ENCODE measurements around the gene SLFN12L. TPM values are rescaled to one million over a fixed set of nuclear protein-coding genes. Genes with fewer than 3 reads are reported as not detected.

SLFN12L gene
- total RNA-seq, 1 experiment from 2014 or later: not detected

- Histone ChIP-seq H2BK15ac (ENCODE audit: low read depth, low read length) (no peak overlapping the region), H4K8ac (replicated peaks; ENCODE audit: insufficient read length, low read depth, low read length) (no peak overlapping the region), H3K23ac (ENCODE audit: insufficient read length, low read depth, low read length) (no peak overlapping the region), H3K14ac (ENCODE audit: insufficient read depth, low read length) (no peak overlapping the region), H3K4me1 (ENCODE audit: insufficient read depth, low read length) (no peaks in the 10 kb centered on the region), H4K91ac (ENCODE audit: insufficient read length, low read depth, low read length) (no peak overlapping the region), H3K56ac (ENCODE audit: insufficient read length, low read depth, low read length) (no peak overlapping the region), H3K4me2 (ENCODE audit: insufficient read depth, insufficient read length, low read length) (no peak overlapping the region), H4K20me1 (ENCODE audit: control insufficient read depth, insufficient read depth, insufficient read length) (no peaks in the 10 kb centered on the region), H3K4ac (ENCODE audit: low read depth, low read length) (no peak overlapping the region), H3K23me2 (ENCODE audit: insufficient read length, low read depth, low read length, poor library complexity, severe bottlenecking) (peaks cover 8% of the 10 kb centered on the region), H3K79me2 (ENCODE audit: insufficient read depth, low read length) (no peaks in the 10 kb centered on the region; the same call in 1 of the 2 replicates), H2BK5ac (ENCODE audit: insufficient read length, low read length) (no peak overlapping the region), H3K27me3 (ENCODE audit: insufficient read depth, low read length) (no peaks in the 10 kb centered on the region), H2BK20ac (ENCODE audit: low read depth, low read length, poor library complexity, severe bottlenecking) (no peak overlapping the region), H3T11ph (ENCODE audit: low read length) (no peak overlapping the region), H3K27ac (ENCODE audit: insufficient read length, low read depth, low read length) (no peak overlapping the region), H3K18ac (ENCODE audit: insufficient read length, low read depth, low read length) (no peak overlapping the region), H3K9ac (ENCODE audit: extremely low read depth, insufficient read length, low read length) (no peak overlapping the region), H4K5ac (ENCODE audit: insufficient read length, low read depth, low read length) (no peak overlapping the region), H3K9me3 (ENCODE audit: control insufficient read depth, low read depth, low read length) (no peaks in the 10 kb centered on the region), H2BK120ac (ENCODE audit: low read depth, low read length, poor library complexity, severe bottlenecking) (no peak overlapping the region), H2AFZ (ENCODE audit: low read length) (no peak overlapping the region), H3K79me1 (ENCODE audit: insufficient read depth, low read depth, low read length, poor library complexity, severe bottlenecking) (no peaks in the 10 kb centered on the region), H2AK5ac (ENCODE audit: insufficient read length, low read length) (no peak overlapping the region), H2BK12ac (ENCODE audit: insufficient read length, low read depth, low read length) (no peak overlapping the region)
- Mint-ChIP-seq H3K36me3 (ENCODE audit: insufficient read depth in 1 of 3, low read depth in 3 of 3) (peaks cover 0 to 20% (median 4%) of the 10 kb centered on the region in 3 experiments; a peak in 3 of 7 replicates), H3K4me3 (no peak overlapping the region), H3K27me3 (ENCODE audit: low read depth) (no peaks in the 10 kb centered on the region; the same call in 1 of the 2 replicates), H3K27ac (no peak overlapping the region), H3K9me3 (no peaks in the 10 kb centered on the region), H3K4me1 (peaks cover 9 to 10% of the 10 kb centered on the region in 2 experiments)
- WGBS (ENCODE audit: extremely low coverage, insufficient read length, low lambda C conversion rate): no CpG with 5 or more reads among the region's 3 CpGs
- no peak for TF ChIP-seq CTCF (conservative IDR thresholded peaks at IDR 0.05)
- DNase-seq: no peak
Observed at GRCh38 chr17:35575759-35576158, 38.3 kb upstream of the SLFN12L start.
